ENCODE results near the gene FRMD4A. TPM values are rescaled to one million over a fixed set of nuclear protein-coding genes. Genes with fewer than 3 reads are reported as not detected.

FRMD4A gene
- total RNA-seq, 1 donor from 2014 or later = 20.2 TPM

DNA sequence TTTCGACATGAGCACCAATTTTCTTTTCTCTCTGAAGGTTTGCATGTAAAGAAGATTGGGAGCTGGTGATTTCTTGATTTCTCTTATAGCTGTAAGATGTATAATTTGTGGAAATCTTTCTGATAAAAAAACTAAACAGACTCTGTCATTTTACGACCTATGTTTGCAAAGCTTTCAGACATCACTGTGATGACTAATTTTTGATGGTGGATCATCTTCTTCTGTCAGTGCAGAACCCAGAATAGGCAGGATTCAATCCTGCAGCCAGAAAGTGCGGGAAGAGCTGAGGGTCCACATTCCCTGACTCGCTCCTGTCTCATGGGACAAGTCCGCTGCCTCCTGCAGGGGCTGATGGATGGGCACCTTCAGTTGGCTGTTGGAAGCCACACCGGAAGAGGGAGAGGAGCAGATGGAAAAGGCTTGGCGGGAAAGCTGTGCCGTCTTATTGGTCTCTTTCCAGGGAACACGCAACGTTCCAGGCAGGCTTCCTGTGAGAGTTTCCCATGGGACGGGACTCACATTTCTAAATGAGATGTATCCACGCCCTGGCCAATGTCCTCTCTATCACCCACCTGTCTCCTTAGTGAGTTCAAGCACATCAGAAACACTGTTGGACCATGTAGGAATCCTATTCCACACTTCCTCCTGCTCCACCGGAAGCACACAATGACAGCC lies 557.1 kb downstream of the FRMD4A start:
- Histone ChIP-seq H3K27ac (no peak overlapping the region), H3K27me3 (no peaks in the 10 kb centered on the region), H3K79me2 (ENCODE audit: low read depth) (no peaks in the 10 kb centered on the region), H3K4me1 (peaks cover 6% of the 10 kb centered on the region), H3K4me2 (no peak overlapping the region), H3F3A (ENCODE audit: low read depth) (peaks cover 5% of the 10 kb centered on the region), H3K9me3 (ENCODE audit: low read depth) (no peaks in the 10 kb centered on the region), H3K9ac (no peak overlapping the region), H2AFZ (replicated peaks) (no peak overlapping the region), H3K36me3 (peaks cover 5% of the 10 kb centered on the region), H3K4me3 (no peak overlapping the region), H4K20me1 (ENCODE audit: low read depth) (no peaks in the 10 kb centered on the region)
- H3K27ac Mint-ChIP-seq = no peak overlapping the region
- peaks cover 11% of the 10 kb centered on the region for H3K4me1 Mint-ChIP-seq
- TF ChIP-seq EZH2phosphoT487 (IDR thresholded peaks at IDR 0.05) = no peak
- TF ChIP-seq, protein P1, sequence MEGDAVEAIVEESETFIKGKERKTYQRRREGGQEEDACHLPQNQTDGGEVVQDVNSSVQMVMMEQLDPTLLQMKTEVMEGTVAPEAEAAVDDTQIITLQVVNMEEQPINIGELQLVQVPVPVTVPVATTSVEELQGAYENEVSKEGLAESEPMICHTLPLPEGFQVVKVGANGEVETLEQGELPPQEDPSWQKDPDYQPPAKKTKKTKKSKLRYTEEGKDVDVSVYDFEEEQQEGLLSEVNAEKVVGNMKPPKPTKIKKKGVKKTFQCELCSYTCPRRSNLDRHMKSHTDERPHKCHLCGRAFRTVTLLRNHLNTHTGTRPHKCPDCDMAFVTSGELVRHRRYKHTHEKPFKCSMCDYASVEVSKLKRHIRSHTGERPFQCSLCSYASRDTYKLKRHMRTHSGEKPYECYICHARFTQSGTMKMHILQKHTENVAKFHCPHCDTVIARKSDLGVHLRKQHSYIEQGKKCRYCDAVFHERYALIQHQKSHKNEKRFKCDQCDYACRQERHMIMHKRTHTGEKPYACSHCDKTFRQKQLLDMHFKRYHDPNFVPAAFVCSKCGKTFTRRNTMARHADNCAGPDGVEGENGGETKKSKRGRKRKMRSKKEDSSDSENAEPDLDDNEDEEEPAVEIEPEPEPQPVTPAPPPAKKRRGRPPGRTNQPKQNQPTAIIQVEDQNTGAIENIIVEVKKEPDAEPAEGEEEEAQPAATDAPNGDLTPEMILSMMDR (IDR thresholded peaks at IDR 0.05) = no peak
- no peak for TF ChIP-seq EZH2 (IDR thresholded peaks at IDR 0.05)
- no peak for DNase-seq (ENCODE audit: low spot score)
- peaks cover 2% of the 10 kb centered on the region for H3K27me3 Mint-ChIP-seq (ENCODE audit: insufficient read depth, low read depth)
- peaks cover 31% of the 10 kb centered on the region for H3K36me3 Mint-ChIP-seq
- H3K9me3 Mint-ChIP-seq = peaks cover 2% of the 10 kb centered on the region
- H3K4me3 Mint-ChIP-seq = no peak overlapping the region

DNA sequence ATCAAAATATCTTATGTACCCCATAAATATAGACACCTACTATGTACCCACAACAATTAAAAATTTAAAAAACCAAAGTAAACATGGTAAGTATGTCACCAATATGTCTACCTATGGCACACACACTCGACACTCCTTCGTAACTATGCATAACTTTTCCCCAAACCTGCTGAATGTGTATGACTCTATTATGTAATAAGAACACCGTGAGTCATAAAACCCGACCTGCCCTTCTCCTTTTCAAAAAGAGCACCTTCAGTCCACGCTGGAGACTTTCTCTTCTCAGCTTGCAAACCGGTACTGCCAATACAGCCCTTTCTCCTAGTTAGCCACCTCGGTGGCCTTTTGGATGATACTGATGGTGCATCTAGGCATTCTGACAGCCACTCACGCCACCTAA lies 557.7 kb downstream of the FRMD4A start:
- Histone ChIP-seq H3K27ac (no peak overlapping the region), H3K4me1 (peaks cover 6% of the 10 kb centered on the region), H3F3A (ENCODE audit: low read depth) (no peaks in the 10 kb centered on the region), H3K9ac (no peak overlapping the region), H4K20me1 (ENCODE audit: low read depth) (no peaks in the 10 kb centered on the region), H3K4me3 (no peak overlapping the region), H3K4me2 (no peak overlapping the region), H3K79me2 (ENCODE audit: low read depth) (no peaks in the 10 kb centered on the region), H3K27me3 (no peaks in the 10 kb centered on the region), H3K36me3 (peaks cover 5% of the 10 kb centered on the region), H3K9me3 (ENCODE audit: low read depth) (no peaks in the 10 kb centered on the region), H2AFZ (replicated peaks) (no peak overlapping the region)
- Mint-ChIP-seq H3K36me3 (peaks cover 31% of the 10 kb centered on the region), H3K4me3 (no peak overlapping the region), H3K27ac (no peak overlapping the region), H3K9me3 (peaks cover 2% of the 10 kb centered on the region), H3K27me3 (ENCODE audit: insufficient read depth, low read depth) (peaks cover 2% of the 10 kb centered on the region), H3K4me1 (peaks cover 12% of the 10 kb centered on the region)
- TF ChIP-seq EZH2 (IDR thresholded peaks at IDR 0.05) = no peak
- TF ChIP-seq, protein P1 (IDR thresholded peaks at IDR 0.05) = no peak
- DNase-seq (ENCODE audit: low spot score) = no peak

DNA sequence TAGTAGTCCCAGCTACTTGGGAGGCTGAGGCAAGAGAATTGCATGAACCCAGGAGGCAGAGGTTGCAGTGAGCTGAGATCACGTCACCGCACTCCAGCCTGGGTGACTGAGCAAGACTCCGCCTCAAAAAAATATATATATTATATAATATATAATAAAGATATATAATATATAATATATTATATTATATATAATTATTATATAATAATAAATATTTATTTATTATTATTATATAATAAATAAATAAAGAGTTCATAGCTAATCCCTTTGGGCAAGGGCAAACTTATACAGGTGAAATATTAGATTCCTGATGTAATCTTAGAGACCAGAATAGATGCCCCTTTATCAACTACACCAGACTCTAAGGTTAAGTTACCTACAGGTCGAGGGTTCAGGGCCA lies 558.7 kb downstream of the FRMD4A start:
- H3K4me1 ChIP-seq = peaks cover 2% of the 10 kb centered on the region
- H2AFZ ChIP-seq (replicated peaks) = no peak overlapping the region
- no peaks in the 10 kb centered on the region for H3K27me3 ChIP-seq
- H3K27ac Mint-ChIP-seq = no peak overlapping the region
- H3K9ac ChIP-seq = no peak overlapping the region
- no peak overlapping the region for H3K4me3 ChIP-seq
- peaks cover 5% of the 10 kb centered on the region for H3K36me3 ChIP-seq
- H3K36me3 Mint-ChIP-seq = peaks cover 37% of the 10 kb centered on the region
- H3K4me2 ChIP-seq = no peak overlapping the region
- H3K4me3 Mint-ChIP-seq = no peak overlapping the region
- peaks cover 2% of the 10 kb centered on the region for H3K9me3 Mint-ChIP-seq
- H3K79me2 ChIP-seq (ENCODE audit: low read depth) = no peaks in the 10 kb centered on the region
- no peaks in the 10 kb centered on the region for H4K20me1 ChIP-seq (ENCODE audit: low read depth)
- no peaks in the 10 kb centered on the region for H3K9me3 ChIP-seq (ENCODE audit: low read depth)
- H3K27me3 Mint-ChIP-seq (ENCODE audit: insufficient read depth, low read depth) = peaks cover 3% of the 10 kb centered on the region
- TF ChIP-seq, protein P1 (IDR thresholded peaks at IDR 0.05) = no peak
- TF ChIP-seq EZH2 (IDR thresholded peaks at IDR 0.05) (no peak), EZH2phosphoT487 (IDR thresholded peaks at IDR 0.05) (no peak)
- no peak overlapping the region for H3K27ac ChIP-seq
- H3F3A ChIP-seq (ENCODE audit: low read depth) = no peaks in the 10 kb centered on the region
- no peak for DNase-seq (ENCODE audit: low spot score)
- H3K4me1 Mint-ChIP-seq = peaks cover 10% of the 10 kb centered on the region

Data from neural progenitor cell (in vitro differentiated cells).